ENCODE measurements around the gene PBX4. TPM values are rescaled to one million over a fixed set of nuclear protein-coding genes. Genes with fewer than 3 reads are reported as not detected.

Gene PBX4
- total RNA-seq, 1 donor from 2014 or later: 0.93 TPM

GRCh38 chr19:19558055-19558454, 60.4 kb downstream of the PBX4 start:
- Histone ChIP-seq H4K20me1 (ENCODE audit: insufficient read depth, low read length) (no peaks in the 10 kb centered on the region), H3K27ac (ENCODE audit: low read depth, low read length) (no peak overlapping the region), H3K9ac (ENCODE audit: low read length) (no peak overlapping the region), H2AFZ (ENCODE audit: low read depth, low read length) (no peak overlapping the region), H3K27me3 (ENCODE audit: insufficient read depth, low read length) (no peaks in the 10 kb centered on the region), H3K4me3 (ENCODE audit: insufficient read depth, low read depth, low read length) (no peak overlapping the region), H3K4me2 (ENCODE audit: low read length) (no peak overlapping the region), H3K4me1 (ENCODE audit: insufficient read depth, low read length) (no peaks in the 10 kb centered on the region), H3K9me3 (ENCODE audit: insufficient read depth, low read depth, low read length) (no peaks in the 10 kb centered on the region), H3K36me3 (ENCODE audit: insufficient read depth, low read length) (no peaks in the 10 kb centered on the region), H3K79me2 (ENCODE audit: insufficient read depth, low read length) (no peaks in the 10 kb centered on the region)
- H3K4me3 Mint-ChIP-seq (ENCODE audit: unreplicated experiment): no peak overlapping the region
- peaks cover 6% of the 10 kb centered on the region for H3K36me3 Mint-ChIP-seq (ENCODE audit: low read depth, unreplicated experiment)
- peaks cover 1% of the 10 kb centered on the region for H3K4me1 Mint-ChIP-seq (ENCODE audit: low read depth, unreplicated experiment)
- TF ChIP-seq EZH2 (IDR thresholded peaks at IDR 0.05; ENCODE audit: insufficient read depth, low read length): no peak
- TF ChIP-seq, protein P1, sequence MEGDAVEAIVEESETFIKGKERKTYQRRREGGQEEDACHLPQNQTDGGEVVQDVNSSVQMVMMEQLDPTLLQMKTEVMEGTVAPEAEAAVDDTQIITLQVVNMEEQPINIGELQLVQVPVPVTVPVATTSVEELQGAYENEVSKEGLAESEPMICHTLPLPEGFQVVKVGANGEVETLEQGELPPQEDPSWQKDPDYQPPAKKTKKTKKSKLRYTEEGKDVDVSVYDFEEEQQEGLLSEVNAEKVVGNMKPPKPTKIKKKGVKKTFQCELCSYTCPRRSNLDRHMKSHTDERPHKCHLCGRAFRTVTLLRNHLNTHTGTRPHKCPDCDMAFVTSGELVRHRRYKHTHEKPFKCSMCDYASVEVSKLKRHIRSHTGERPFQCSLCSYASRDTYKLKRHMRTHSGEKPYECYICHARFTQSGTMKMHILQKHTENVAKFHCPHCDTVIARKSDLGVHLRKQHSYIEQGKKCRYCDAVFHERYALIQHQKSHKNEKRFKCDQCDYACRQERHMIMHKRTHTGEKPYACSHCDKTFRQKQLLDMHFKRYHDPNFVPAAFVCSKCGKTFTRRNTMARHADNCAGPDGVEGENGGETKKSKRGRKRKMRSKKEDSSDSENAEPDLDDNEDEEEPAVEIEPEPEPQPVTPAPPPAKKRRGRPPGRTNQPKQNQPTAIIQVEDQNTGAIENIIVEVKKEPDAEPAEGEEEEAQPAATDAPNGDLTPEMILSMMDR (IDR thresholded peaks at IDR 0.05; ENCODE audit: insufficient read depth, low read depth, low read length): no peak
- FAIRE-seq (no peak), DNase-seq (ENCODE audit: low read depth) (no peak)
- H3K9me3 Mint-ChIP-seq (ENCODE audit: unreplicated experiment): peaks cover 3% of the 10 kb centered on the region
- peaks cover 14% of the 10 kb centered on the region for H3K27me3 Mint-ChIP-seq (ENCODE audit: low read depth, unreplicated experiment)
- H3K27ac Mint-ChIP-seq (ENCODE audit: unreplicated experiment): no peak overlapping the region

GRCh38 chr19:19554074-19555023, 64.1 kb downstream of the PBX4 start:
- Histone ChIP-seq H3K79me2 (ENCODE audit: insufficient read depth, low read length) (no peaks in the 10 kb centered on the region), H3K9ac (ENCODE audit: low read length) (no peak overlapping the region), H3K27ac (ENCODE audit: low read depth, low read length) (no peak overlapping the region), H2AFZ (ENCODE audit: low read depth, low read length) (no peak overlapping the region), H3K4me3 (ENCODE audit: insufficient read depth, low read depth, low read length) (no peak overlapping the region), H3K9me3 (ENCODE audit: insufficient read depth, low read depth, low read length) (no peaks in the 10 kb centered on the region), H3K27me3 (ENCODE audit: insufficient read depth, low read length) (no peaks in the 10 kb centered on the region), H3K4me1 (ENCODE audit: insufficient read depth, low read length) (peaks cover 5% of the 10 kb centered on the region), H3K4me2 (ENCODE audit: low read length) (no peak overlapping the region), H4K20me1 (ENCODE audit: insufficient read depth, low read length) (no peaks in the 10 kb centered on the region), H3K36me3 (ENCODE audit: insufficient read depth, low read length) (no peaks in the 10 kb centered on the region)
- Mint-ChIP-seq H3K27me3 (ENCODE audit: low read depth, unreplicated experiment) (peaks cover 6% of the 10 kb centered on the region), H3K4me1 (ENCODE audit: low read depth, unreplicated experiment) (peaks cover 11% of the 10 kb centered on the region), H3K36me3 (ENCODE audit: low read depth, unreplicated experiment) (no peaks in the 10 kb centered on the region), H3K27ac (ENCODE audit: unreplicated experiment) (no peak overlapping the region), H3K4me3 (ENCODE audit: unreplicated experiment) (peak overlapping the region; percentile 45), H3K9me3 (ENCODE audit: unreplicated experiment) (peaks cover 3% of the 10 kb centered on the region)
- peak; percentile 23 for DNase-seq (ENCODE audit: low read depth)
- FAIRE-seq: no peak
- TF ChIP-seq, protein P1 (IDR thresholded peaks at IDR 0.05; ENCODE audit: insufficient read depth, low read depth, low read length): peak; percentile 53
- no peak for TF ChIP-seq EZH2 (IDR thresholded peaks at IDR 0.05; ENCODE audit: insufficient read depth, low read length)

DNA sequence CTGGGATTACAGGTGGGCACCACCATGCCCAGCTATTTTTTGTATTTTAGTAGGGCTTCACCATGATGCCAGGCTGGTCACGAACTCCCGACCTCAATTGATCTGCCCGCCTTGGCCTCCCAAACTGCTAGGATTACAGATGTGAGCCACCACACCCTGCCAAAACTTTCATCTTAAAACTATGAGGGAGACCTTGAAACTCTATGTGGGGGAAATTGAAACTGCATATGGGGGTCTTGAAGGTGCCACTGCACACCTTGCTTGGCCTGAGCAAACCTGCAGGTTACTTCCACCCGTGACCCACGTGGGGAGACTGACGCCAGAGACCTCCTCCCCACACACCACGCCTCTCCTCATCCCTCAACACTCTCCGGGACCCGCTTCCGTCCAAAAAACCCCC, 64.8 kb downstream of the PBX4 start:
- FAIRE-seq: no peak
- no peaks in the 10 kb centered on the region for H3K9me3 ChIP-seq (ENCODE audit: insufficient read depth, low read depth, low read length)
- Mint-ChIP-seq H3K27ac (ENCODE audit: unreplicated experiment) (no peak overlapping the region), H3K36me3 (ENCODE audit: low read depth, unreplicated experiment) (no peaks in the 10 kb centered on the region), H3K4me3 (ENCODE audit: unreplicated experiment) (peak overlapping the region; percentile 45), H3K27me3 (ENCODE audit: low read depth, unreplicated experiment) (peaks cover 9% of the 10 kb centered on the region), H3K4me1 (ENCODE audit: low read depth, unreplicated experiment) (peaks cover 15% of the 10 kb centered on the region), H3K9me3 (ENCODE audit: unreplicated experiment) (no peaks in the 10 kb centered on the region)
- no peak overlapping the region for H2AFZ ChIP-seq (ENCODE audit: low read depth, low read length)
- H3K4me1 ChIP-seq (ENCODE audit: insufficient read depth, low read length): peaks cover 5% of the 10 kb centered on the region
- no peaks in the 10 kb centered on the region for H3K36me3 ChIP-seq (ENCODE audit: insufficient read depth, low read length)
- no peaks in the 10 kb centered on the region for H3K79me2 ChIP-seq (ENCODE audit: insufficient read depth, low read length)
- H3K27ac ChIP-seq (ENCODE audit: low read depth, low read length): no peak overlapping the region
- TF ChIP-seq, protein P1 (IDR thresholded peaks at IDR 0.05; ENCODE audit: insufficient read depth, low read depth, low read length): no peak
- no peak for TF ChIP-seq EZH2 (IDR thresholded peaks at IDR 0.05; ENCODE audit: insufficient read depth, low read length)
- H3K4me2 ChIP-seq (ENCODE audit: low read length): no peak overlapping the region
- H3K4me3 ChIP-seq (ENCODE audit: insufficient read depth, low read depth, low read length): no peak overlapping the region
- H3K9ac ChIP-seq (ENCODE audit: low read length): no peak overlapping the region
- peaks cover 4% of the 10 kb centered on the region for H3K27me3 ChIP-seq (ENCODE audit: insufficient read depth, low read length)
- no peaks in the 10 kb centered on the region for H4K20me1 ChIP-seq (ENCODE audit: insufficient read depth, low read length)
- no peak for DNase-seq (ENCODE audit: low read depth)

Data from astrocyte (in vitro differentiated cells and primary cell).